HG02610 (cell line): ENCODE data around the gene ZKSCAN5.
"Not testable (repeated sequence)": the region's sequence is repeated elsewhere in the genome, so short reads cannot be mapped to it uniquely, and the experiment has no call there.

Source experiments
- ATAC-seq: cut with Tn5 transposase; IDR thresholded peaks from one replicate; pipeline ENCODE4 v1.9.1; 2021; ENCODE audit warnings: mild to moderate bottlenecking, moderate library complexity; ENCODE audit not compliant: unreplicated experiment

ZKSCAN5 gene

DNA sequence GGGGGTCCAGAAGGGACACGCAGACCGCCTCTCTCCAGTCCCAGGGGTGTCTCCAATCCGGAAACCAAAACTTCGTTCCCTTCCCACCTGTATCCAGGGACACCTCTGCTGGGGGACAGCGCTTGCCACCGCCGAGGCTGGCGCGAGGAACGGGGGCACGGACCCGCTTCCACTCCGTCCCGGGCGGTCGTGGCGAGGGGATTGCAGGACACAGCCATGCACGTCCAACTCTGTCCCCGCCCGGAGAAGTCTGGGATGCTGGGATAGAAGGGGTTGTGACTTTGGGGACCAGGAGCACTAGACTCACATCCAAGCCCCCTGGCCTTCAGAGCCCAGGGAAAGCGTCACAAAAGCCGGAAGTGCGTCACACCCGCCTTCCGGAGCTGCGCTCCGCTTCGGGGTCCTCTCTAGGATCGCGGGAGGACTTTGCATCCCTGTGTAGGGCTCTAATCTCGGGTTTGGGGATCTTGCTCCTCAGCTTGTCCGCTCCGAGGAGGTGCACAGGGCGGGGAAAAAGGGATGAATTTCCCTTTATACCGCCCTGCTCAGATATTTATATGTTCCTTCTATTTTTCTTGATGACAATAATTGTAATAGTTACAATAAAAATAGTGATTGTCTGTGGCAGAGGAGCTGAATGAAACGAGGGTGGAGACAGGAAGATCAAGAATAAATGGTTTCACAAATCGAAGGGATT, 47.5 kb downstream of the ZKSCAN5 start, which contains the start of gene FAM200A:
Gene FAM200A, minus strand, starts transcription at position 348 of the 697 bp plus-strand sequence. CDS start 3,707 bp downstream, outside the sequence.
- ATAC-seq: peak; percentile 95

DNA sequence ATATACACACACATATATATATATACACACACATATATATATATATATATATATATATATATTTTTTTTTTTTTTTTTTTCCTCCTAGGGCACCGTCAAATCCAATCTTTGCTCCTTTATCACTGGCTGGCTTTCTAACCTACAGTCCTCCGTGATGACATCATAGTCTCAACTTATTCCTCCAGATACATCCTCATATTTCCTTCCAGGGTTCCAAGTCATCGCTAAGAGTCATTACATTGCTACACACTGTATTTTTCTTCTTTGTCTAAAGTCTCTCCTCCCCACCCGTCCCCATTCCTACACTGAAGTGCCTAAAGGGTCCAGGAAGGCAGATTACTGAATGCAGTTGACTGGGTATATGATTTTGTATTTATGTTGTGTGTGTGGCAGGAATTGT, 48.6 kb downstream of the ZKSCAN5 start:
- no peak for ATAC-seq

DNA sequence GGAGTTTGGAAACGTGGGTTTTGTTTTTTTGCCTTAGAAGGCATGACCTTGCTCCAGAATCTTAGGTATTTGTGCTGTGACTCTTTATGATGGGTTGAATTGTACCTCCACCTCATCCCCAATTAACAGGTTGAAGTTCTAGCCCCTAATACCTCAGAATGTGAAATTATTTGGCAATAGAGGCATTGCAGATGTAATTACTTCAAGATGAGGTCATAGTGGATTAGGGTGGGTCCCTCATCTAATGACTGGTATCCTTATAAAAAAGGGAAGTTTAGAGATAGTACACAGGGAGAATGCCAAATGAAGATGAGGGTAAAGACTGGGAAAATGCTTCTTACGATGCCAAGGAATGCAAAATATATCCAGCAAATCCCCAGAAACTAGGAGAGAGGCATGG, 50.5 kb downstream of the ZKSCAN5 start:
- ATAC-seq: no peak

DNA sequence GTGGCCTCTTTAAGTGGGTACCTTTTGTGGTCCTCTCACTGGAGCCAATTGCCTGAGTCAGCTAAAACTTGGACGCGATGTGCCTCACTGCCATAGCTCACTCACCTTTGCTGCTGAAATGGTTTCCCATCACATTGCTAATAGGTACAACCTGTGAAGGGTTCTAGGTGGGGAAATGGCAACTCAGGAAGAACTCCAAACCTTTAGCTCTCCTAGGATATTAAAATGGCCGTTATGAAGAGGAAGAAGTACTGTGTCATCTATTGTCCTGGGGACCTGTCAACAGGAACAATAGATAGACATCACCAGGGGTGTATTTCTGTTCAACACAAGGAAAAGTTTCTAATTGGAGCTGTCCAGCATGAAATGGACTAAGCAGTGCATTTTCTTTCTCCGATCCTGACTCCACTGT, 52.7 kb downstream of the ZKSCAN5 start:
- ATAC-seq: no peak

DNA sequence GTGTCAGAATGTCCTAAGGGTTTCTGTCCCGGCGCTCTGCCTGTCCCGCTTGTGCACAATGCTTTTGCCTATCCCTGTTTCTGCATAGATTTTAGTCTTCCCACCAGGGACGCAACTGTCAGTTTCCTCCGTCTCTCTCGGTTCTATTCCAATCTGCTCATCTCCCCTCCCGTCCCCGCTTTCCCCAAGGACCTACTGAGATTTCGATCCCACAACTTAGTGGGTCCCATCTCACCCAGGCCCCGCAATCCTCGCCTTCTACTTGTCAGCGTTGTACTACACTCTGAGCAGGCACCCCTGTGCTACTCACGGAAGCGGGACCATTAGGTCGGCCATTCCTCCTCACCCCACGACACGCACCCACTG, 53.5 kb downstream of the ZKSCAN5 start:
- ATAC-seq: peak; percentile 46

DNA sequence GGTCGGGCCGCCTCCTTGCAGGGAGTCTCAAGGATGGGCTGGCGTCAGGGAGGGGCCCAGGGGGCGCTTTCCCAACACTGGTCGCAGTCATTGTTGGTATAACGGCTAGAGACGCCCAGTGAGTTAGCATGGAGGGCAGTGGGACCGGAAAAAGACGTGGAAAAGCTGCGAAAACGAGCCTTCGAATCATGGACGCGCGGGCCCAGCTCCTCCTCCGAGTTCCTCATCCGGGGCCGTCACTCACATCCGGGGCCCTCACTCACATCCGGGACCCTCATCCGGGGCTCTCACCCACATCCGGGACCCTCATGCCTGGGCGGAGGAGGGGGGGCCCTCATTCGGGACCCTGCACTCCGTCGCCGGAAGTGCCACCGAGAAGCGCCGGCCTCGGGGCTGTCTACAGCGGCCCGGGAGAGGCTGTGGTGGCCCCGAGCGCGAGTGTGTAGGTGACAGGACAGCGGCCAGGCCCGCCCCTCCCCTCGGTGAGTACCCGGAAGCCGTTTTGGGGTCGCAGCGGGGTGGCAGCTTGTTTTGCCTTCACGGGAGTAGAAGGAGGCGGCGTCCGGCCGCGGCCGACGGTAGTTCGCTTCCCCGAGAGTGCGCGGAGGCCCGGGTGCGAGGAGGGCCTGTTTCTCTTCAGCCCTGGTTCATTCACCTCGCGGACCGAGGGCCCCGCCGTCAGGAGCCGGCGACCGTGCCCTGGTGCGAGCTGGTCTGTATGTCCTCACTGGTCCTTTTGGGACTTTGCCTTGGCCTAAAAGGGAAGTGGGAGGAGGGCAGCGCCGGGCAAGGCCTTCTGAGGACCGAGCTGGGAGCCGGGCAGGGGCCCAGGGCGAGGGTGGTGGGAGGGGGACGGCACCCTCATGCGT, 54.1 kb downstream of the ZKSCAN5 start, which contains the start of gene ZNF655:
Gene ZNF655, plus strand, starts transcription at position 337 of the 869 bp plus-strand sequence. CDS start 1,918 bp downstream, outside the sequence.
- ATAC-seq: peak; percentile 78

DNA sequence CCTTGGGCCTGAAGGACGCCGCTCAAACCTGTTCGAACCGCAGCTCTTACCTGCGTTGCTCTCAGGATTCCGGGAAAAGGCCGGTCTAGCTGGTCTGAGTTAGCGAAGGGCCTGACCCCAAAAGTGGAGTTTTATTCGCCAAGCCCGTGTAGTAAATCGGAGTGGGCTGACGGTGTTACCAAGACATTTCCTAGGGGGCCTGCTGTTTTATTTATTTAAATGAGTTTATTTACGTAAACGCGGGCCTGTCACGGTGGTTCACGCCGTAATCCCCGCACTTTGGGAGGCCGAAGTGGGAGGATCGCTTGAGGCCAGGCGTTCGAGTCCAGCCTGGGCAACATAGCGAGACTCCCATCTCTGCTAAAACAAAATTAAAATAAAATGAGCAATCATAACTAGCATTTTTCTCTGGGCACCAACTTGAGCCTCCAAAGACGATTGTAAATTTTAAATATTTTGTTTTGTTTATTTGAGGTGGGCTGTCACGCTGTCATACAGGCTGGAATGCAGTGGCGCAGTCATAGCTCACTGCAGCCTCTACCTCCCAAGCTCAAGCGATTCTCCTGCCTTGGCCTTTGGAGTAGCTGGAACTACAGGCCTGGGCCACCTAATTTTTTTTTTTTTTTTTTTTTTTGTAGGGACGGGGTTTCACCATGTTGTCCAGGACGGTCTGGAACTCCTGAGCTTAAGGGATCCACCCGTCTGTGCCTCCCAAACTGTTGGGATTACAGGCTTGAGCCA, 54.9 kb downstream of the ZKSCAN5 start:
- ATAC-seq: no peak

DNA sequence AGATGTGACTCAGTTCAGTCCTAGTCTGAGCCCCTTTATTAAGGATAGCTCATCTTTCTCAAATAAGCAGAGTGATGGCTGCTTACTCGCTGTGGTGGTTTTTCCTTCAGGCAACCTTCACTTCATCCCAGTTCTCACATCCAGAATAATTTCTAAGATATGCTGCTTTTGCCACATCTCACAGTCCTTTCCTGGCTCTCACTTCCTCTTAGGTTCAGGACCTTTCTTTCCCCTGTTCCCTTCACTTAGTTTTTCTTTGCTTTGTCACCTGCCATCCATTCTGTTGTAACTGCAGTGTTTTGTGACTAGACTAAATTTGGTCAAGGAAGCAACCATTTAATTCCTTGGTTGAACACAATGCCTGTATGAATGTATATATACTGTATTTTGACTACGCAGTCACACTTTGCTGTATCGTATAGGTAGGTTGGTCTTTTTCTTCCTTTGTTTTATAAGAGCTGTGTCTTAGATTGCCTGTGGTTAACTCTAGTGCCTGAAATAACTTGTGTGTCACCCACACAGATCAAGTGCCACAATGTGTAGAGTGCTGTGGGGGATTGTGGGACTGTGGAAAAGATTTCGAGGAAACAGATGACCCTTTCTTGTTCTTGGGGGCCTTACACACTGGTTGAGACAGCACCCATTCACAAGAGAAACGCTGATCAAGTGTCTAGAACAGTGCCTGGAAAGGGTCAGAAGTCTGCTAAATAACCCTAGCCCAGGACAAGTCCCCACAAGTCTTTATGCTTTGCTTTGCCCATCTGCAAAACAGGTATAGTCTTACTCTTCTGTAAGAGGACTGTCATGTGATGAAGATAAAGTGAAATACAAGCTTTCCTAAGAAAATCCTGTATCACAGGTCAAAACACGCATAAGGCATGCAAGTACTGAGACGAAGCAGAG, 56.6 kb downstream of the ZKSCAN5 start:
- no peak for ATAC-seq

DNA sequence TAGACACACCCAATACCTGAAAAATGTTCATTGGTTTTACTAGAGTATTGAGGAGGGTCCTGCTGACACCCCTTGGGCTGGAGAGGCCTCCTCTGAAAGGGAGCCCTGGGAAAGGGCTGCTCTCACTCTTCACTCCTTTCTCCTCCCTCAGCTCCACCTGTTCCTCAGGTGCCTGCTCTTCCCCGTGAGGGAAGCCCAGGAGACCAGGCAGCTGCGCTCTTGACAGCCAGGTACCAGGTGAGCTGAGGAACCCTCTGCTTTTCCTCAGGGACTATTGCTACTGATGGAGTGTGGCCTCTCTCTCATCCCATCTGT, 57.2 kb downstream of the ZKSCAN5 start:
- ATAC-seq: no peak

DNA sequence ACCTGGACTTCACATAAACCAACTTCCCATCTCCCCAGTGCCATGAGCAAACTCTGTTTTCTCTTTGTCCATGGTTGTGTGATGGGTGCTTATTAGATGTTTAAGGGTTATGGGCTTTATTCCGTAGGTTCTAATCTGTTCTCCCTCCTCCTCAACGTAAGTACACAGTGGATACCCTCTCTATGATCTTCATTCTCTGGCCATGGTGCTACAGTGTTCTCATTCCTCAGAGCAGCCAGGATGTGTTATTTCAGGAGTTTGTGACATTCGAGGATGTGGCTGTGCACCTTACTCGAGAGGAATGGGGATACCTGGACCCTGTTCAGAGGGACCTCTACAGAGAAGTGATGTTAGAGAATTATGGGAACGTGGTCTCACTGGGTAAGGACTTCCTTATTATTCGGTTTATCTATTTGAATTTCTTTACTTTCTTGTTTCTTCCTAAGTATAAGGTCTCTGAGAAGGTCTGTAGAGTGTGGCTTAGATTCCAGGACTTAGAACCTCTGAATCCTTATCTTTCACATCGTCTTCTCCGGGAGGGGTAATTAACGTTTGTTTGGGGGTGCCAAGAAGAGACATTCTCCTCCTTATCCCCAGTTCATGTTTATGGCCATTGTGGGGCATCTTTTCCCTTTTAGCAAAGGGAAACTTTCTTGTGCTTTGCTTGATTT, 57.8 kb downstream of the ZKSCAN5 start:
- ATAC-seq: no peak

DNA sequence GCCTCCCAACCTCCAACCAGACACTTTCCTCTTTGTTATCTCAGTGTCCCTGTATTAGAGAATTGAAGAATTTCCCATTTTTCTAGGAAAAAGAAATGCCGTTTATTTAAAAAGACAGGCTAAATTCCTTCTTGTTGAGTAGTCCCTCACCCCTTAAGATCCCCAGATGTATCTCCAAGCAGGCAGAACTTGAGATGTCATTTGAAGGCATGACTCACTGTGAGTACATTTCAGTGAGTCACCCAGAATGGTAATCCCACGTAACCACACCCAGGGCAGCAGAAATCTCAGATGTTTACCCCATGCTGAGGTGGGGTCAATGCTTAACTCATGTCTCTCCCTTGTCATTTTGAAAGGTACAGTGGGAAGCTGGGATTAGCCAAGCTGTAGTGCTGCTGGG, 58.4 kb downstream of the ZKSCAN5 start:
- ATAC-seq: no peak

DNA sequence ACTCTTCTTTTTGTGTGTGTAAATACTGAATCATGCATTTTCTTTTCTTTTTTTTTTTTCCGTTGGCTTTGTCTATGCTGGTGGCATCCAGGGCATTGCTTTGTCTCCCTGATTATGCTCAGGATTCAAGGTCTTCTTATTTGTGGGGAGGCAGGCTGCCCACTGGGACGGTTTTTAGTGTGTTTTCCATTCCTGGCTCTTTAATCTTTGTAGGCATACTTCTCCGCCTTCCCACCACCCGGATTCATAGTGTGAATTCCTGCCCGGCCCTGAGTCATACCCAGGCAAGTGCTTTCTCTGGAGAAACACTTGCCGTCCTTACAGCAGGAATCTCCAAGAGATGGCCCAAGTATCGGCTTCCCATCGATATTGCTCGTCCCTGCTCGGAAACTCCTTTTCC, 59.2 kb downstream of the ZKSCAN5 start:
- ATAC-seq: no peak

DNA sequence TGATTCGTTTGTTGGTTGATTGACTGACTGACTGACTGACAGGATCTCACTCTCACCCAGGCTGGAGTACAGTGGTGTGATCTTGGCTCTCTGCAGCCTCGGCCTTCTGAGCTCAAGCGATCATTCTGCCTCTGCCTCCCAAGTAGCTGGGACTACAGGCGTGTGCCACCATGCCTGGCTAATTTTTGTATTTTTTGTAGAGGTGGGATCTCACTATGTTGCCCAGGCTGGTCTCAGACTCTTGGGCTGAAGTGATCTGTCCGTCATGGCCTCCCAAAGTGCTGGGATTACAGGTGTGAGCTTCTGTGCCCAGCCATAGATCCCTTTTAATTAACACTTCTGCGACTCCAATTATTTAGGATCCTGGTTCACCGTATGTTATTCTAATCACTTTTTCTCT, 64.3 kb downstream of the ZKSCAN5 start:
- not testable (repeated sequence) for ATAC-seq

DNA sequence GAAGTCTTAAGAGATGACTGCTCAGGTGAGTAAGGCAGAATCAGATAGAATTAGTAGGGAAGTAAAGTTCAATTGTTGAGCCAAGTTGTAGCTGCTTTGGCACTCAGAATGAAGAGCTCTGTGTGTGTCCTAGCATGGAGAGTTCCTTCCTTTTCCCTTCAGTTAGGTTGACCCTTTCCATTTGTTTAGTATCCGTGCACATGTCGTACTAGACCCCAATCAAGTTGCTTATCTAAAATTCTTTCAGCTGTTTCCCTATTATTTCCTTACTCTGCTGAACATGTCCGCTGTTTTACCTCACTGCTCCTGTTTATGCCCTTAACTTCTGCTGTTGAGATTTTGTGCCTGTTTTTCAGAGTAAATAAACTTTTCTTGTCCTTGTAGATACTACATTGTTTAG, 67.3 kb downstream of the ZKSCAN5 start:
- no peak for ATAC-seq

DNA sequence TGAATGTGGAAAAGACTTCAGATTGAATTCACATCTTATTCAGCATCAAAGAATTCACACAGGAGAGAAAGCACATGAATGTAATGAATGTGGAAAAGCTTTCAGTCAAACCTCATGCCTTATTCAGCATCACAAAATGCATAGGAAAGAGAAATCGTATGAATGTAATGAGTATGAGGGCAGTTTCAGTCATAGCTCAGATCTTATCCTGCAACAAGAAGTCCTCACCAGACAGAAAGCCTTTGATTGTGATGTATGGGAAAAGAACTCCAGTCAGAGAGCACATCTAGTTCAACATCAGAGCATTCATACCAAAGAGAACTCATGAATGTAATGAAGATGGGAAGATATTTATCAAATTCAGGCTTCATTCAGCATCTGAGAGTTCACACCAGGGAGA, 68.8 kb downstream of the ZKSCAN5 start:
- ATAC-seq: no peak

DNA sequence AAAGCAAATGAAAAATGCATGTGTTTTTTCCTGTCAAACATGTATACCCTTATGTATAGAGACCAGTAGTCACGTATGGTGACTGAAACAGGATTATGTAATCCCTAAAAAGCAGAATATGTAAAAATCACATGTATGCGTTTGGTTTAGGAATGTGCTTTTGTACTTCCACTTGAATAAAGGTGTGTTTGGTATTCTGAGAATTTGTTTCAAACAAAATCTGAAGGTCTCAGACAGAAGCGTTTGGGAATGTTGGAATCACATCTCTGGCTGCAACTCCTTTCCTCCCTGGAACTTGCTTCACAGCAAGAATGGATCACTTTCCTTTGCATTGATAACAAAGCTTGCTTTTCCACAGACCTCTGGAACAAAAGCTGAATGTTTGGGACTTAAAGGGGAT, 71.8 kb downstream of the ZKSCAN5 start:
- ATAC-seq: no peak

DNA sequence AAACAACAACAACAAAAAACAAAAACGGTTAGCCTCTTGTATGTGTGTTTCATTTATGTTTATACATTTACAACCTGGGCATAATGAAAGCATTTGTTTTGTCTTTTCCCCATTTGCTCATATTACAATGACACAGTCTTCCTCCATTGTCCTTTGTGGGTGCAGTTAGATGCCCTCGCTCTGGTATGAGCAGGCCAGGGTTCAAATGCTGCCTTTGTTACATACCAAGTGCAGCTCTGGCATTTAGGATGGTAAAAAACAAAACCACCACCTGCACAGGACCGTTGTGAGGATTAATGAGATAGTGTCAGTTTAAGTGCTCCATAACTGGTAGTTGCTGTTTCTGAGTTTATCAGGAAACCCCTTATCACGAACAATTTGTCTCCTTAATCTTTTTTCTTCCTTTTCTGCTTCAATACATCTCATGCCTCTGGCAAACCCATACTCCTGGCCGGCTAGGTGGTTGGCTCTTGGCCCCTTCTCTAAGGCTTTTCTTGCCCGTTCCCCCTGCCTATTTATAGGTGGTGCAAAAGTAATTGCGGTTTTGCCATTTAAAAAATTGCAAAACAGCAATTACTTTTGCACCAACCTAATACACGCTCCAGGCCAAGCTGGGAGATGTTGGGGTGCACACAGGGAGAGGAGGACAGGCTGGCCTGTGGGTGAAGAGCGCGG, 75.0 kb downstream of the ZKSCAN5 start:
- ATAC-seq: no peak

DNA sequence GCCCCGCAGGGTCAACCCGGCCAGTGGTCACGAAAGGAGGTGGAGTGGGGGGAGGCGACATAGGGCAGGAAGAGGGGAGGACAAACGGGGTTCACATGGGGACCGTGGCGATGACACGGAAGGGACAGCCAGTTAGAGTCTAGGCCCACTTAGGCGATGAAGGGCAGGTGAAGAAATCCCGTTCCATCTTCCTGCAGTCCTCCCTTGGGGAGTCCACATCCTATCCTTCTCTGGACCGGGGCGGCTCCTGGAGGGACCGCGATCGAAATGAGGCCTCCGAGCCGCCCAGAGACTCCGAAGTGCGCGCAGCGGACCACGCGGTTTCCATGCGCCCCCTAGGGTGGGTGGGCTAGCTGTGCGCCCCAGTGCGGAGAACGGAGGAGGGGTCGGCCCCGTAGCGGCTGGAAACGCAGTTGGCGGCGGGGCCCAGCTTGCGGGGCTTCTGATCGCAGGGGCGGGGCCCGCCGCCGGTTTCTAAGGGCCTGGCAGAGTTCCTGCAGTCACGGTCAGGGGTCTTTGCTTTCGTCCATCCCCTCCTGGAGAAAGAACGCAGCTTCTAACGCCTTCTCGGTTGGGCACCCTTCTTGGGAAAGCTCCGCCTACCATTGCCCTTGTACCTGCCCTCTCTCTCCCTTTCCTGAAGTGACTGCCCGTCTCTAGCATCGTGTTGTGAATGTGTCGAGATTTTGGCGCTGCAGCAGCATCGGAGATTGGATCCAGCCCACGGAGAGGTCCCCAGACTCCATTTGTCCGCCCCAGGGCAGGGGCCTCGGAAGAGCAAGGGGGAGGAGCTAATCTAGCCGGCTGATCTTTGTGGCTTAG, 75.7 kb downstream of the ZKSCAN5 start:
- ATAC-seq: no peak
